ENCODE results near the gene TTLL10. TPM values are rescaled to one million over a fixed set of nuclear protein-coding genes. Genes with fewer than 3 reads are reported as not detected.

TTLL10 gene
- total RNA-seq, 3 donors from 2014 or later: 0.32 to 4.4 (median 1.8) TPM

DNA sequence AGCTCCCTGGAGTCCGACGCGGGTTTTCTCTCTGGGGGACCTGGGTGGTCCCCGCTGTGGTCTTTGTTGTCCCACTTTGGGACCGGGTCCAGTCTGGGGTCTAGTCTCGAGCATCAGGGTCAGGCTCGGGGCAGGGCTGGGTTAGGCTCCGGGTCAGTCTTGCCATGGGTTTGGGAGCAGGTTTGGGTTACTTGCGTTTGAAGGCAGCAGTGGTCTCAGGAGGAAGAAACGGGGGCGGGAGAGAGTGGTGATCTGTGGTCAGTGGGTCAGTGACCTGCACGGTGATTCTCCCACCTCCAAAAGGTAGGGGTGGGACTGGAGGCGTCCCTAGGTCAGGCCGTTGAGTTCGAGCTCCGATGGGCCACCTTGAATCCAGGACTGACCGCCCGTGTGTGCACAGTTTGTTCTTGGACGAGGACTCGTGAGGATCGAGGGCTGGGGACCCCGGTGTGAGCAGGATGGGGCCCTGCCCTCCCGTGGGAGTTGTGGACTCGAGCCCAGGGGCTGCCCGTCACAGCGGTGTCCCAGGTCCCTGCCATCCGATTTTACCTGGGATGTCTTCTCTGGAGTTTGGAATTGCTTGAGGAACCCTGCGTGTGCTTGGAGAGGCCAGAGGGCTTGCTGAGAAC lies 60.6 kb downstream of the TTLL10 start:
- Histone ChIP-seq H3K9me3 (no peaks in the 10 kb centered on the region), H3K4me3 (no peak overlapping the region), H3K36me3 (ENCODE audit: low read depth) (no peaks in the 10 kb centered on the region), H3K4me1 (ENCODE audit: low read depth) (peaks cover 42% of the 10 kb centered on the region)
- DNase-seq: no peak
- ATAC-seq: no peak
- TF ChIP-seq, protein P1, sequence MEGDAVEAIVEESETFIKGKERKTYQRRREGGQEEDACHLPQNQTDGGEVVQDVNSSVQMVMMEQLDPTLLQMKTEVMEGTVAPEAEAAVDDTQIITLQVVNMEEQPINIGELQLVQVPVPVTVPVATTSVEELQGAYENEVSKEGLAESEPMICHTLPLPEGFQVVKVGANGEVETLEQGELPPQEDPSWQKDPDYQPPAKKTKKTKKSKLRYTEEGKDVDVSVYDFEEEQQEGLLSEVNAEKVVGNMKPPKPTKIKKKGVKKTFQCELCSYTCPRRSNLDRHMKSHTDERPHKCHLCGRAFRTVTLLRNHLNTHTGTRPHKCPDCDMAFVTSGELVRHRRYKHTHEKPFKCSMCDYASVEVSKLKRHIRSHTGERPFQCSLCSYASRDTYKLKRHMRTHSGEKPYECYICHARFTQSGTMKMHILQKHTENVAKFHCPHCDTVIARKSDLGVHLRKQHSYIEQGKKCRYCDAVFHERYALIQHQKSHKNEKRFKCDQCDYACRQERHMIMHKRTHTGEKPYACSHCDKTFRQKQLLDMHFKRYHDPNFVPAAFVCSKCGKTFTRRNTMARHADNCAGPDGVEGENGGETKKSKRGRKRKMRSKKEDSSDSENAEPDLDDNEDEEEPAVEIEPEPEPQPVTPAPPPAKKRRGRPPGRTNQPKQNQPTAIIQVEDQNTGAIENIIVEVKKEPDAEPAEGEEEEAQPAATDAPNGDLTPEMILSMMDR (IDR thresholded peaks at IDR 0.05): no peak
- intact Hi-C loops (cut with DNase I, micrococcal nuclease): no loop called here

DNA sequence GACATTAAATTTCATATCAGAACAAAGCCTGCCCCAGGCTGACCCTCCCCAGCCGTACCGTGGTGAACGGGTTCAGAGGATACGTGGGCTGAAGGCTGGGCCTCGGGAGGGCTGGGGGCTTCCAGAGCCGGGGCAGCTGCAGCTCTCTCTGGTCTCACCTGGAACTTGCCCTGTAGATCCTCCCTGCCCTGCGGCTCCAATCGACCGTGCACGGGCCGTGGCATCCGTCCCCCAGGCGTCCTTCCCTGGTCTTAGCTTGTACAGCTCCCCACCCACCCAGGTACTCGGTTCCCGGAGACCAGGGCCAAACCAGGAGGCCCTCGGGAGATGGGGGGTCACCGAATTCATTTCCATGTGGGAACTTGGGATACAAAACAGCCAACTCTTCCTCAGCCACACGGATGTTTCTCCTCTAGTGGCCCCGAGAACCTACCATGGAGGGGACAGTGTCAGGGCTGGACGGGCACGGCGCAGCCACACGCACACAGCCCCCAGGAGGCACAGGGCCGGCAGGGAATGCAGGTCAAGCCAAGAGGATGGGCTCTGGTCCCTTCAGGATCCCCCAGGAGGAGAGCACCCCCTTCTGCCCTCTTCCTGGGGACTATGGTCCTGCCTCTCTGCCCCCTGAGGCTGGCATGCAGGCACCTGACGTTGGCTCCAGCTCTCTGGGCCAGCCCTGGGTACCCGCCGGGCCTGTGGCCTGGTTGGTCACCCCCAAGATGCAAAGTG lies 61.5 kb downstream of the TTLL10 start:
- ATAC-seq: no peak
- intact Hi-C loops (cut with DNase I, micrococcal nuclease): no loop called here
- TF ChIP-seq, protein P1 (IDR thresholded peaks at IDR 0.05): no peak
- Histone ChIP-seq H3K4me1 (ENCODE audit: low read depth) (peaks cover 33% of the 10 kb centered on the region), H3K36me3 (ENCODE audit: low read depth) (no peaks in the 10 kb centered on the region), H3K4me3 (no peak overlapping the region), H3K9me3 (no peaks in the 10 kb centered on the region)
- no peak for DNase-seq

DNA sequence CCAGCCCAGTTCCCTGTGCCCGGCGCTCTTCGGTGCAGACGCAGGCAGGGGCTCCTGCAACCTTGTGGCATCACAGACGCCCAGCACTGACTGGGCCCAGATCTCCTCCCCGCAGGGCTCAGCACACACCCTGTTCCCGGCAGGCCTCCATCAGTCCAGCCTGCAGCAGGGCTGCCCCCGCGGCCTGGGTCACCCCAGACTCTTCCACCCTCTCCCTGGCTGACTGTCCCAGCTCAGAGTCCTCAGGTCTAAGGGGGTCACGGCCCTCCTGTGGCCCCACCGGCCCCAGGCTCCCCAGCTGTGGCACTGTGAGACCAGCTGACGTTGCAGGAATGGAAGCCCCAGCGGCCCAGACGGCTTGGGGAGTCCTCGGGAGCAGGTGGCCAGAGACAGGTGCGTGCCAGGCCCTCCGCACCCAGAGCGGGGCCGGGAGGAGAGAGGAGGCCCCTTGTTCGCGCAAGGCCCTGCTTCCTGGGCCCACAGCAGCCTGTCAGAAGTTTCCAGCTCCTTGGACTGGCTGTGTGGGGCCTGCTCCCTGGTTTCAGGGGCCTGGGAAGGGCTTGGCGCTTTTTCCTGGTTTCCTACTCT lies 62.6 kb downstream of the TTLL10 start:
- no peak for DNase-seq
- intact Hi-C loops (cut with DNase I, micrococcal nuclease): no loop called here

DNA sequence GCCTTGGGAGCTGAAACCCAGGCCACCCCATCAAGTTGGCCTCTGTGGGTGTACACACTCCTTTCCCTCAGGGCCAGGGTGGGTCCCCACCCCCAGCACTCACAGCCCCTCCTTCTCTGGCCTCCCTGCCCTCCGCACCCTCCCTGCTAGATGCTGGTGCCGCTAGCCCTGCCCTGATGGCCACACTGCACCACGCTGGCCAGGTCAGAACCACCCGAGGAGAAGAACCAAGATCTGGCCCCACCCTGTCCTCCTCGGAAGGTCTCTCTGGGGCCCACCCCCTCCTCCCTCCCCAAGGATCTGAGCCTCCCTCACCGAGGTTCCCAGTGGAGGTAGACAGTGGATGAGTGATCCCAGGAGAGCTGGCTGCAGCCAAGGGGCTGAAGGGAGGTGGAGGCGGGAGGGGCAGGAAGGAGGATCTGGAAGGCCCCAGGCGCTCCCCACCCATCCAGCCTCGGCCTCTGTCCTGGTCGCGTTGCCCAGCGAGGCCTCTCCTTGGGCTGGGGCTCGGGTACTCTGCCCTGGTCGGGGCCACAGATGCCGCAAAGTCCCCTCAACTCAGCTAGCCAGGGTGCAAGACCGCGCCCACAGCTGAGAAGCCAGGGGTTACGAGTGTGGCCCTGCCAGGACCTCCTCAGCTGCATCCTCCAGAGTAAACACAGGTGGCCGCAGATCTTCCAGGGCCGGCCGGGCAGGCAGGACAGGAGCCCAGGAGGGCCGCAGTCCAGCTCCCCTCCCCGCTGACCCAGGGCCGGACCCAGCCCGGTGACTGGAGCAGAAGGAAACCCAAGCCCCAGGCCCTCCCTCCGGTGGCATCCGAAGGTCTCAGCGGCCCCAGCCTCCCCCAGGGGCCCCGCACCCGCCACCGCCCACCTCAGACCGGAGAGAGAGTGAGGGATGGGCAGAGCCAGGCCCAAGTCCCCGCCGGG lies 63.5 kb downstream of the TTLL10 start:
- Histone ChIP-seq H3K9me3 (no peaks in the 10 kb centered on the region), H3K36me3 (ENCODE audit: low read depth) (no peaks in the 10 kb centered on the region), H3K4me1 (ENCODE audit: low read depth) (peaks cover 26% of the 10 kb centered on the region), H3K4me3 (no peak overlapping the region)
- ATAC-seq (peak; percentile 10), DNase-seq (no peak)
- intact Hi-C loops (cut with DNase I, micrococcal nuclease): no loop called here
- TF ChIP-seq, protein P1 (IDR thresholded peaks at IDR 0.05): no peak

More for the DNA sequence above, 62.6 kb downstream of the TTLL10 start:
- H3K4me3 ChIP-seq: no peak overlapping the region
- H3K9me3 ChIP-seq: no peaks in the 10 kb centered on the region
- no peak for ATAC-seq
- no peaks in the 10 kb centered on the region for H3K36me3 ChIP-seq (ENCODE audit: low read depth)
- TF ChIP-seq, protein P1 (IDR thresholded peaks at IDR 0.05): no peak
- H3K4me1 ChIP-seq (ENCODE audit: low read depth): peaks cover 26% of the 10 kb centered on the region

Measured in mucosa of descending colon (tissue), 3 donors.